SK-N-SH (cell line): Measurements from ENCODE around the gene DLK2. TPM values are rescaled to one million over a fixed set of nuclear protein-coding genes. Genes with fewer than 3 reads are reported as not detected.

ENCODE experiments used
- CTCF ChIA-PET: fragments of 300-600, 350-600 bp; formaldehyde crosslinking; extraction: SDS; loops from one replicate; lab custom pipeline; 2021; lab: Yijun Ruan, JAX
- POLR2A ChIA-PET: fragments of 350-600 bp; sonication (Branson Sonifier 250); formaldehyde crosslinking; extraction: SDS; loops from one replicate; lab custom pipeline; 2020; ENCODE audit warnings: antibody characterized with exemption, inconsistent platforms; lab: Yijun Ruan, JAX
- DNase-seq: peaks from one replicate; pipeline ENCODE4 v3.0.0; 2012
- H2AFZ ChIP-seq: fragments of 200-600 bp; sonication (generic); 2 replicates; pipeline ENCODE4 v1.8.1; 2016; ENCODE audit warnings: antibody characterized with exemption, mild to moderate bottlenecking, low read depth
- H3F3A ChIP-seq: fragments of 200-600 bp; sonication (generic); replicated peaks from 2 replicates; pipeline ENCODE3; 2016; ENCODE audit warnings: antibody characterized with exemption, mild to moderate bottlenecking; ENCODE audit not compliant: insufficient read depth
- H3K27ac ChIP-seq, 2 experiments: fragments of 200-500 bp in 1 of 2; fragments of 200-600 bp in 1 of 2; sonication (Bioruptor generic) in 1 of 2; sonication (generic), shearing (Covaris generic) in 1 of 2; 2 replicates each; pipeline versions ENCODE4 v1.5.1 to v1.6.1; 2014 to 2016; ENCODE audit warnings: low read depth in 2 of 2, inconsistent platforms in 1 of 2, low read length in 1 of 2, mild to moderate bottlenecking in 1 of 2, mixed read lengths in 1 of 2
- H3K27me3 ChIP-seq: fragments of 200-600 bp; sonication (generic), shearing (Covaris generic); 2 replicates; pipeline ENCODE4 v1.6.1; 2016; ENCODE audit warnings: mixed run types; ENCODE audit not compliant: insufficient read depth
- H3K36me3 ChIP-seq, 2 experiments: fragments of 200-500 bp in 1 of 2; fragments of 200-600 bp in 1 of 2; sonication (Bioruptor generic) in 1 of 2; sonication (generic) in 1 of 2; replicated peaks in 1 of 2; 2 replicates each; pipeline versions ENCODE3 to v1.5.1; 2014 to 2016; ENCODE audit warnings: low read length in 1 of 2, mild to moderate bottlenecking in 1 of 2; ENCODE audit not compliant: insufficient read depth in 2 of 2, control insufficient read depth in 1 of 2
- H3K4me1 ChIP-seq, 2 experiments: fragments of 200-500 bp in 1 of 2; fragments of 200-600 bp in 1 of 2; sonication (Bioruptor generic) in 1 of 2; sonication (generic), shearing (Covaris generic) in 1 of 2; 2 replicates each; pipeline versions ENCODE4 v1.5.1 to v1.6.1; 2014 to 2016; ENCODE audit warnings: low read depth in 1 of 2, low read length in 1 of 2, mixed run types in 1 of 2; ENCODE audit not compliant: insufficient read depth in 2 of 2, control insufficient read depth in 1 of 2
- H3K4me2 ChIP-seq: fragments of 200-600 bp; sonication (generic), shearing (Covaris generic); 2 replicates; pipeline ENCODE4 v1.6.1; 2017; ENCODE audit warnings: mixed run types
- H3K4me3 ChIP-seq, 2 experiments: fragments of 200-500 bp in 1 of 2; fragments of 200-600 bp in 1 of 2; sonication (Bioruptor generic) in 1 of 2; sonication (generic), shearing (Covaris generic) in 1 of 2; 2 replicates each; pipeline versions ENCODE4 v1.5.1 to v1.8.1; 2014 to 2016; ENCODE audit warnings: low read depth in 2 of 2, inconsistent platforms in 1 of 2, low read length in 1 of 2, mild to moderate bottlenecking in 1 of 2, mixed read lengths in 1 of 2, moderate library complexity in 1 of 2
- H3K79me2 ChIP-seq: fragments of 200-600 bp; sonication (generic); 2 replicates; pipeline ENCODE4 v1.8.1; 2017; ENCODE audit warnings: mild to moderate bottlenecking; ENCODE audit not compliant: insufficient read depth
- H3K9ac ChIP-seq: fragments of 200-600 bp; sonication (generic); 2 replicates; pipeline ENCODE4 v1.6.1; 2017; ENCODE audit warnings: mixed run types
- H3K9me2 ChIP-seq: fragments of 200-600 bp; sonication (generic); 2 replicates; pipeline ENCODE4 v1.6.1; 2017; ENCODE audit warnings: mixed run types
- H3K9me3 ChIP-seq: fragments of 200-600 bp; sonication (generic); 2 replicates; pipeline ENCODE4 v1.6.1; 2017; ENCODE audit warnings: mixed run types, mild to moderate bottlenecking, moderate library complexity
- H4K20me1 ChIP-seq: fragments of 200-600 bp; sonication (generic); 2 replicates; pipeline ENCODE4 v1.6.1; 2017; ENCODE audit warnings: mild to moderate bottlenecking, mixed run types; ENCODE audit not compliant: insufficient read depth
- ELF1 ChIP-seq: IDR thresholded peaks from 2 replicates; pipeline ENCODE4 v1.4.0; 2012
- EZH2phosphoT487 ChIP-seq: fragments of 200-600 bp; sonication (generic); IDR thresholded peaks from 2 replicates; pipeline ENCODE4 v1.6.1; 2017; ENCODE audit warnings: low read depth, mixed run types, mild to moderate bottlenecking, antibody characterized with exemption, moderate library complexity, borderline replicate concordance
- FOXM1 ChIP-seq: IDR thresholded peaks from 2 replicates; pipeline ENCODE4 v1.4.0; 2012; ENCODE audit warnings: low read depth, mild to moderate bottlenecking
- MEF2A ChIP-seq: IDR thresholded peaks from 2 replicates; pipeline ENCODE4 v1.4.0; 2012; ENCODE audit warnings: low read depth, borderline replicate concordance
- NRF1 ChIP-seq: IDR thresholded peaks from 2 replicates; pipeline ENCODE4 v1.6.1; 2012; ENCODE audit warnings: low read depth, mild to moderate bottlenecking, low read length
- RCOR1 ChIP-seq: fragments of 150-350 bp; IDR thresholded peaks from 2 replicates; pipeline ENCODE4 v1.6.1; 2017; ENCODE audit warnings: antibody characterized with exemption, low read length
- RFX5 ChIP-seq: IDR thresholded peaks from 2 replicates; pipeline ENCODE4 v1.6.1; 2012; ENCODE audit warnings: mild to moderate bottlenecking, improper control_type of control experiment, low read length
- RXRA ChIP-seq: IDR thresholded peaks from 2 replicates; pipeline ENCODE4 v1.4.0; 2012; ENCODE audit warnings: low read depth, mild to moderate bottlenecking, borderline replicate concordance
- TCF12 ChIP-seq: IDR thresholded peaks from 2 replicates; pipeline ENCODE4 v1.4.0; 2012
- TEAD4 ChIP-seq: IDR thresholded peaks from 2 replicates; pipeline ENCODE4 v1.4.0; 2012; ENCODE audit warnings: mild to moderate bottlenecking, borderline replicate concordance; ENCODE audit not compliant: insufficient read depth
- WGBS: methylation state at CpG from one replicate; pipeline ENCODE4 v1.1.6; 2017; ENCODE audit warnings: low lambda C conversion rate; 5-methylcytosine and 5-hydroxymethylcytosine counted together
- polyA plus RNA-seq, 3 experiments: library from polyadenylated mRNA; depleted of rRNA; stranded (reverse); fragments of >200 nt; gene quantifications; 2 replicates each; pipeline ENCODE4 v1.2.3, GENCODE V29; 2012
- TF ChIP-seq, protein P1 (sequence below): fragments of 150-350 bp; IDR thresholded peaks from 2 replicates; pipeline ENCODE4 v1.6.1; 2016; ENCODE audit warnings: mild to moderate bottlenecking, low read depth, low read length
- TF ChIP-seq, protein P2 (sequence below): IDR thresholded peaks from 2 replicates; pipeline ENCODE4 v1.6.1; 2012; ENCODE audit warnings: mild to moderate bottlenecking, low read depth, low read length, moderate library complexity
- TF ChIP-seq, protein P3 (sequence below): fragments of 200-600 bp; sonication (generic); IDR thresholded peaks from 2 replicates; pipeline ENCODE4 v1.6.1; 2017; ENCODE audit warnings: antibody characterized with exemption, mild to moderate bottlenecking, moderate library complexity
- TF ChIP-seq, protein P4 (sequence below): IDR thresholded peaks from 2 replicates; pipeline ENCODE4; 2012
- TF ChIP-seq, protein P5 (sequence below): fragments of 150-350 bp; IDR thresholded peaks from 2 replicates; pipeline ENCODE4 v1.6.1; 2017; ENCODE audit warnings: antibody characterized with exemption, low read length, low read depth, borderline replicate concordance

The DLK2 gene
- polyA plus RNA-seq, 1 of the 3 experiments (the other 2 are of a cell fraction), result 3.9 TPM

DNA sequence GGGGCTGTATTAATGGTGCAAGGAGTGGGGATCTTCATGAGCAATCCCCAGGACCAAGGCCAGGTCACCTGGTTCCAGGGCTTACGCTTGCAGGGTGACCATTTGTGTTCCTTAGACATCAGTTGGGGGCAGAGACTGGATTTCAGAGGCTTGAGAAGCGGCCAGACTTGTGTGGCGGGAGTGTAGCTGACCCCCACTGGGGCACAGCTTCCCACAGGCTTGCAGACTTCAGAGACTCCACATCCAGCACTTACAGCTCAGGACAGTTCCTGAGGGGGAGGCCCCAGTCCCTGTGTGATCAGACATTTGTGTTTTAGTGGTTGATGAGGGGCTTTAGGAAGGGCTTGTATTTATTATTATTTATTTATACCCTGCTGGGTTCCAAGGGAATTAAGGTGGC lies 37.3 kb upstream of the DLK2 start:
- no peaks in the 10 kb centered on the region for H3K9me2 ChIP-seq
- H3K27me3 ChIP-seq, result no peaks in the 10 kb centered on the region
- ChIA-PET POLR2A (interaction anchor here (0.9 to 2.1 kb wide), 2 partner anchors 14 to 15 kb away, joined by 3 to 8 read pairs (median 4); partner anchors contain the start of gene TJAP1), CTCF (interaction anchor here (1.2 to 22.4 kb wide), 5 partner anchors 14 to 264 kb away, joined by 3 to 382 read pairs (median 22); partner anchors contain the start of genes DLK2, DNPH1 and LRRC73)
- DNase-seq, result no peak
- H3K36me3 ChIP-seq, result peaks cover 0 to under 1% of the 10 kb centered on the region in 2 experiments
- H4K20me1 ChIP-seq, result peaks cover 35% of the 10 kb centered on the region; the same call in 1 of the 2 replicates
- no peak overlapping the region for H3K9ac ChIP-seq
- no peak overlapping the region for H3K4me2 ChIP-seq
- no peaks in the 10 kb centered on the region for H3F3A ChIP-seq
- peaks cover 25% of the 10 kb centered on the region; the same call in 1 of the 2 replicates for H3K79me2 ChIP-seq
- no CpG with 5 or more reads among the region's 3 CpGs for WGBS
- H3K9me3 ChIP-seq, result no peaks in the 10 kb centered on the region
- no peak overlapping the region for H2AFZ ChIP-seq
- peaks cover 24 to 43% of the 10 kb centered on the region in 2 experiments for H3K4me1 ChIP-seq
- H3K4me3 ChIP-seq, result no peak overlapping the region
- H3K27ac ChIP-seq, result peak overlapping the region in 1 of 2 experiments; percentile 80; a peak in 2 of 4 replicates
- TF ChIP-seq, protein P1, sequence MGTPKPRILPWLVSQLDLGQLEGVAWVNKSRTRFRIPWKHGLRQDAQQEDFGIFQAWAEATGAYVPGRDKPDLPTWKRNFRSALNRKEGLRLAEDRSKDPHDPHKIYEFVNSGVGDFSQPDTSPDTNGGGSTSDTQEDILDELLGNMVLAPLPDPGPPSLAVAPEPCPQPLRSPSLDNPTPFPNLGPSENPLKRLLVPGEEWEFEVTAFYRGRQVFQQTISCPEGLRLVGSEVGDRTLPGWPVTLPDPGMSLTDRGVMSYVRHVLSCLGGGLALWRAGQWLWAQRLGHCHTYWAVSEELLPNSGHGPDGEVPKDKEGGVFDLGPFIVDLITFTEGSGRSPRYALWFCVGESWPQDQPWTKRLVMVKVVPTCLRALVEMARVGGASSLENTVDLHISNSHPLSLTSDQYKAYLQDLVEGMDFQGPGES, result no peak
- TF ChIP-seq, protein P2, sequence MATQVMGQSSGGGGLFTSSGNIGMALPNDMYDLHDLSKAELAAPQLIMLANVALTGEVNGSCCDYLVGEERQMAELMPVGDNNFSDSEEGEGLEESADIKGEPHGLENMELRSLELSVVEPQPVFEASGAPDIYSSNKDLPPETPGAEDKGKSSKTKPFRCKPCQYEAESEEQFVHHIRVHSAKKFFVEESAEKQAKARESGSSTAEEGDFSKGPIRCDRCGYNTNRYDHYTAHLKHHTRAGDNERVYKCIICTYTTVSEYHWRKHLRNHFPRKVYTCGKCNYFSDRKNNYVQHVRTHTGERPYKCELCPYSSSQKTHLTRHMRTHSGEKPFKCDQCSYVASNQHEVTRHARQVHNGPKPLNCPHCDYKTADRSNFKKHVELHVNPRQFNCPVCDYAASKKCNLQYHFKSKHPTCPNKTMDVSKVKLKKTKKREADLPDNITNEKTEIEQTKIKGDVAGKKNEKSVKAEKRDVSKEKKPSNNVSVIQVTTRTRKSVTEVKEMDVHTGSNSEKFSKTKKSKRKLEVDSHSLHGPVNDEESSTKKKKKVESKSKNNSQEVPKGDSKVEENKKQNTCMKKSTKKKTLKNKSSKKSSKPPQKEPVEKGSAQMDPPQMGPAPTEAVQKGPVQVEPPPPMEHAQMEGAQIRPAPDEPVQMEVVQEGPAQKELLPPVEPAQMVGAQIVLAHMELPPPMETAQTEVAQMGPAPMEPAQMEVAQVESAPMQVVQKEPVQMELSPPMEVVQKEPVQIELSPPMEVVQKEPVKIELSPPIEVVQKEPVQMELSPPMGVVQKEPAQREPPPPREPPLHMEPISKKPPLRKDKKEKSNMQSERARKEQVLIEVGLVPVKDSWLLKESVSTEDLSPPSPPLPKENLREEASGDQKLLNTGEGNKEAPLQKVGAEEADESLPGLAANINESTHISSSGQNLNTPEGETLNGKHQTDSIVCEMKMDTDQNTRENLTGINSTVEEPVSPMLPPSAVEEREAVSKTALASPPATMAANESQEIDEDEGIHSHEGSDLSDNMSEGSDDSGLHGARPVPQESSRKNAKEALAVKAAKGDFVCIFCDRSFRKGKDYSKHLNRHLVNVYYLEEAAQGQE, result peak; percentile 51; the same call in 1 of the 2 replicates

DNA sequence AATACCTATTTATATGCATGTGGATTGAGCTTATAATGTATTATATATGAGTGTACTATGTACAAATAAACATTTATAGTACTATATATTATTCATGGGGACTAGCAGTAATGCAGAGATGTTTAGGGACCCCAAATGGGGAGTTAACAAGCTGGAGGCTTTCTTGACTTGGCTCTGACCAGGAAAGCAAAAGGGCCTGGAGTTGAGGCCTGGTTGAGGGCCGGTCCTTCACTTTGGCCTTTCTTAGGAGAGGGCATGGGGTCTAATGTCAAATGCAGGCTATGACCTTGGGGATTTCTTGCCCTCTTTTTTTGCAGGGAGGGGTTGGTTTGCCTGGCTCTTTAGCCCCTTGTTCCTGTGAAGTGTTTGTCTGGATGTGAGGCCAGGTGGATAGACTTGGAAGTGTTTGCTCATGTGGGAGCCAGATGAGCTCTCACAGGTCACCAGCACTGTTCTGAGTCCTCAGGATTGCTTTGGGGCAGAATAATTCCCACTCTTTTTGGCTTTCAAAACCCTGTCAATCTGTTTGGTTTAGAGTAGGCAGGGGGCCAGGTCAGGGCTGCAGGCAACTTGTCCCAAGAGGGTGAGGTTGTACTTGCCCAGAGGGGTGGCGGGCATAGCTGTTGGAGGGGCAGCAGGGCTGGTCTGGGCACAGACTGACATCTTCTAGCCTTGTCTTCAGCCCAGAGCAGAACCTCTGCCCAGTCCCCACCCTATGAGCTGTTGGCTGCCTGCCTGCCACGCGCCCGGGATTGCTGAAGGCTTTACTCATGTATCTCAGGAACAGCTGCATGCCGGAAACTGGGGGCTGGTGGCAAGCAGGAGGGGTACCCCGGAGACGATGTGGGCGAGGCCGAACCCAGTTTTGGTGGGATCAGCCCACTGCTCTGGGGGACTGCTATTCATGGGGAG lies 36.7 kb upstream of the DLK2 start:
- Histone ChIP-seq H3K27me3 (no peaks in the 10 kb centered on the region), H3K36me3 (no peaks in the 10 kb centered on the region), H3K9me3 (no peaks in the 10 kb centered on the region), H3K9me2 (no peaks in the 10 kb centered on the region), H3K4me1 (peaks cover 24 to 41% of the 10 kb centered on the region in 2 experiments), H3K27ac (peak overlapping the region in 1 of 2 experiments; percentile 80; a peak in 2 of 4 replicates), H3K4me2 (peak overlapping the region; percentile 33), H4K20me1 (peaks cover 35% of the 10 kb centered on the region; the same call in 1 of the 2 replicates), H3K79me2 (peaks cover 31% of the 10 kb centered on the region), H3K9ac (no peak overlapping the region), H3F3A (no peaks in the 10 kb centered on the region), H3K4me3 (no peak overlapping the region), H2AFZ (no peak overlapping the region)
- POLR2A ChIA-PET, result interaction anchor here (1.3 to 2.1 kb wide), 2 partner anchors 15 kb away, joined by 4 to 8 read pairs; partner anchors contain the start of gene TJAP1
- CTCF ChIA-PET, result interaction anchor here (1.2 to 22.4 kb wide), 6 partner anchors 14 to 263 kb away, joined by 3 to 382 read pairs (median 13); partner anchors contain the start of genes DLK2, DNPH1 and LRRC73
- peak; percentile 52 for DNase-seq
- 63% methylated on average over 9 of the region's 10 CpGs for WGBS
- TF ChIP-seq, protein P3, sequence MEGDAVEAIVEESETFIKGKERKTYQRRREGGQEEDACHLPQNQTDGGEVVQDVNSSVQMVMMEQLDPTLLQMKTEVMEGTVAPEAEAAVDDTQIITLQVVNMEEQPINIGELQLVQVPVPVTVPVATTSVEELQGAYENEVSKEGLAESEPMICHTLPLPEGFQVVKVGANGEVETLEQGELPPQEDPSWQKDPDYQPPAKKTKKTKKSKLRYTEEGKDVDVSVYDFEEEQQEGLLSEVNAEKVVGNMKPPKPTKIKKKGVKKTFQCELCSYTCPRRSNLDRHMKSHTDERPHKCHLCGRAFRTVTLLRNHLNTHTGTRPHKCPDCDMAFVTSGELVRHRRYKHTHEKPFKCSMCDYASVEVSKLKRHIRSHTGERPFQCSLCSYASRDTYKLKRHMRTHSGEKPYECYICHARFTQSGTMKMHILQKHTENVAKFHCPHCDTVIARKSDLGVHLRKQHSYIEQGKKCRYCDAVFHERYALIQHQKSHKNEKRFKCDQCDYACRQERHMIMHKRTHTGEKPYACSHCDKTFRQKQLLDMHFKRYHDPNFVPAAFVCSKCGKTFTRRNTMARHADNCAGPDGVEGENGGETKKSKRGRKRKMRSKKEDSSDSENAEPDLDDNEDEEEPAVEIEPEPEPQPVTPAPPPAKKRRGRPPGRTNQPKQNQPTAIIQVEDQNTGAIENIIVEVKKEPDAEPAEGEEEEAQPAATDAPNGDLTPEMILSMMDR, result no peak
- no peak for TF ChIP-seq RFX5
- TF ChIP-seq ELF1, result no peak
- TF ChIP-seq NRF1, result no peak
- no peak for TF ChIP-seq TEAD4
- no peak for TF ChIP-seq FOXM1
- TF ChIP-seq, protein P4, sequence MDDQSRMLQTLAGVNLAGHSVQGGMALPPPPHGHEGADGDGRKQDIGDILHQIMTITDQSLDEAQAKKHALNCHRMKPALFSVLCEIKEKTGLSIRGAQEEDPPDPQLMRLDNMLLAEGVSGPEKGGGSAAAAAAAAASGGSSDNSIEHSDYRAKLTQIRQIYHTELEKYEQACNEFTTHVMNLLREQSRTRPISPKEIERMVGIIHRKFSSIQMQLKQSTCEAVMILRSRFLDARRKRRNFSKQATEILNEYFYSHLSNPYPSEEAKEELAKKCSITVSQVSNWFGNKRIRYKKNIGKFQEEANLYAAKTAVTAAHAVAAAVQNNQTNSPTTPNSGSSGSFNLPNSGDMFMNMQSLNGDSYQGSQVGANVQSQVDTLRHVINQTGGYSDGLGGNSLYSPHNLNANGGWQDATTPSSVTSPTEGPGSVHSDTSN, result no peak; the same call in 1 of the 2 replicates
- TF ChIP-seq TCF12, result peak; percentile 44; the same call in 1 of the 2 replicates
- TF ChIP-seq EZH2phosphoT487, result no peak
- no peak for TF ChIP-seq RXRA
- no peak for TF ChIP-seq MEF2A
- TF ChIP-seq RCOR1, result no peak
- TF ChIP-seq, protein P5, sequence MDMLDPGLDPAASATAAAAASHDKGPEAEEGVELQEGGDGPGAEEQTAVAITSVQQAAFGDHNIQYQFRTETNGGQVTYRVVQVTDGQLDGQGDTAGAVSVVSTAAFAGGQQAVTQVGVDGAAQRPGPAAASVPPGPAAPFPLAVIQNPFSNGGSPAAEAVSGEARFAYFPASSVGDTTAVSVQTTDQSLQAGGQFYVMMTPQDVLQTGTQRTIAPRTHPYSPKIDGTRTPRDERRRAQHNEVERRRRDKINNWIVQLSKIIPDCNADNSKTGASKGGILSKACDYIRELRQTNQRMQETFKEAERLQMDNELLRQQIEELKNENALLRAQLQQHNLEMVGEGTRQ, result no peak
